GM19467 (cell line): ENCODE data around the gene PPP2R3A.

Source experiments
- ATAC-seq: cut with Tn5 transposase; IDR thresholded peaks from one replicate; pipeline ENCODE4 v1.9.1; 2021; ENCODE audit warnings: mild to moderate bottlenecking, moderate library complexity; ENCODE audit not compliant: unreplicated experiment

Gene PPP2R3A

DNA sequence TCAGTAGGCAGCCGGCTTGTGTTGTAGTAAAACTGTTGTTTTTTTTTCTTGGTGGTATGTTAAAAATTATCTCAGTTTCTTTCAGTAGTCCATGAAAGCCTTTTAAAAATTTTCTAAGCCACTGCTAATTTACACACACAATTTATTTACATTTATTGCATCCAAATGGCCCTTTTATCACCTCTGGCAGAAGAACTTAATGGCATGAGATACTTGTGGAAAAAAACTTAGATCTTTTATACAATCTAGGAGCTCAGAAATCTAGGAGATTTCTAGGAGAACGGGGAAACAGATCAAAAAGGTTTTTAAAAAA lies 1.4 kb downstream of the PPP2R3A start:
- no peak for ATAC-seq

DNA sequence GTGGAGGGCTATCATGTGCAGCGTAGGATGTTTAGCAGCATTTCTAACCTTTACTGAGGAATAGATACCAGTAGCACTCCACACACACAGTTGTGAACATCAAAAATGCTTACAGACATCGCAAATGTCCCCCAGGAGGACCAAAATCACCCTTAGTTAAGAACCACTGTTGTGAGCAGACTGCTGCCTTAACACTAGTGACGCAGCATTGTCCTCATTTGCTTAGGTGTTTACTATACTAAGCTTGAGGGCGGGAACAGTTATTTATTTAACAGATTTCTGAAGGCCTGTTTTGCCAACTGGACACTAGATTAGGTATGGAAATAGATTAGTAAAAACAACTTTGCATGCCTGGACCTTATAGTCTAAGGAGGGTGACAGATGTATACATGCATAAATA lies 2.3 kb downstream of the PPP2R3A start:
- no peak for ATAC-seq

DNA sequence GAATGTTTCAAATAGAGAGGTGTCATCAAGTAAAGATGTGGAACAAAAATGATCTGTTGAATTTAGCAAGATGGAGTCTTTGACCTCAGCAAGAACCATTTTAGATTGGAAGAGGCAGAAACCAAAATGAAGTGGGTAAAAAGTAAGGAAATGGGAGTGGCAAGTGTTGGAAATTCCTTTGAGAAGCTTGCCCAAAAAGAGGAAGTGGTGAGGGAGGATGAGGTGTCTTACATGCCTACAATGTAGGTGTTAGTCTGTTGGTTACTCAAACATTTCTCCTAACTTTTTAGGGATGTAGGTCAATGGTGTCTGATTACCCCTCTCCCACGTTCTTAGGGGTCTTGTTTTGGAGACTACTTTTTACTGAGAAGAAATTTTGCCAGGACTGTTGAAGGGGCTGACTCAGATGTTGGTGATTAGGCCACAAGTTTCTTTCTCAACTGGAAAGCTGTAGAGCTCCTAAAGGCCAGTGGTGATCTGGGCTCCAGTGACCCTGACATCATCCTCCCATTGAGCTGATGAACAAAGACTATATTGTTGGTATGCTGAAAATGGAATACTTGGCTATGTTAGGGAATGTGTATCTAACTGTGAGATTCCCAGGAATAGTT lies 5.1 kb downstream of the PPP2R3A start:
- no peak for ATAC-seq

DNA sequence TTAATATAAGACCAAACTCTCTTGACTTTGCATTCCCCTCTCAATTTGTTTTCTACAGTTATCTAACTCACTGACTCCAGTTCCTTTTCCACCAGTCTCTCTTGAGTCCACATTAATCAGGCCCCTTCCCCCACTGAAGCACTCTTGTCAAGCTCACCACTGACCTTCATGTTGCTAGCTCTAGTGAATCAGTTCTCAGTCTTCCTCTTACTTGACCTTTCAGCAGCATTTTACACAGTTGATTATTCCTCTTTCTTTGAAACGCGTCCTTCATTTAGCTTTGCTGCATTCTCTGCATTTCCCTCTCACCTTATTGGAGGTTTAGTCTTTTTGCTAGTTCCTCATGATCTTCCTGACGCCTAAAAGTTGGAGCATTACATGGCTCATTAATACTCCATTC lies 8.3 kb downstream of the PPP2R3A start:
- ATAC-seq = no peak

DNA sequence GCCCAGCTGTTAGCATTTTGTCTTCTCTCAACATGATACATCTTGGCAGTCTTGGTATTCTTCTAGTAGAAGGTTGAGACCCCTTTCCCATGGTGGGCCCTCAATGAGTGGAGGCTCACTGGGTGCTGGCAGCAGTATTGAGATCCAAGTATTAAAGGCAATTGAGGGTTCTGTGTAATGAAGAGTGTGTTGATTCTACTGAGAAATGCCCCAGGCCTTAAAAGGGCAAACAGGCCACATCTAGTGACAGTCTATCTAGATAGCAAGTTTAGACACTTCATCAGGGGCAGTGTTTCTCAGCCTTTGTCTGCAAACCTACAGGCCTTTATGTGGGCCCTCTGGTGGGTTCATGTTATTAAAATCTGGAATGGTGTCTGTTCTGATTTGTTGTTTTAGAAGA lies 9.5 kb downstream of the PPP2R3A start:
- no peak for ATAC-seq

DNA sequence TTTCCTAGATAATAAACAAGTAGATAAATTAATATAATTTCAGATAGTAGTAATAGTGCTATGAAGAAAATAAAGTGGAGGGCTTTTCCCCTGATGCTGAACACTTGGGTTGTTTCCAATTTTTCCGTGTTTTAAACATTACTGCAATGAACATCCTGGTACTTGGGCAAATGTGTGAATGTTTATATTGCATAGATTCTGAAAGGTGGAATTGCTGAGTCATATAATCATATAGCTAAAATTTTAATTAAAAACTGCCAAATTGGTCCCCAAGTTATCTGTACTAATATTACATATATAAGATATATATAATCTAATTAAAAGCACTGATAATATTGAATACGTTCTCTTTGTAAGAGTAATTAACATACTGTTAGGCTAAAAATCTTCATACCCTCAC lies 10.0 kb downstream of the PPP2R3A start:
- no peak for ATAC-seq

DNA sequence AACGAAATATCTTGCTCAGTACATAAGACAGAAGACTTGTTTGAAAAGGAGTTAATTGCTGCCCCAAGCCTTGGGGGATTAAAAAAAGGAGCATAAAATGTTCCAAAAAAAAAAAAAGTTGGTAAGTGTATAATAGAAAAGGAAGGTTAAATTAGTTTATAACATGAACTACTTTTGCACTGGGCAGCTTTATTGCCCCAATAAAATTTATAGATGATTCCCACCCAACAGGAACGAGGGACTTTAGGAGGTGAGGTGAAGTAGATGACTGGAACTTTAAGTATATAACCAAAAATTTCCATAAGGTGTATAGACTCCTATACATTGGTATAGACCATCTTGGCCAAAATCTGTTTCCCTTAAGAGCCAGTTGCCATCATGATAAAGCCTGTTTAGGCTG lies 14.8 kb downstream of the PPP2R3A start:
- ATAC-seq = no peak

DNA sequence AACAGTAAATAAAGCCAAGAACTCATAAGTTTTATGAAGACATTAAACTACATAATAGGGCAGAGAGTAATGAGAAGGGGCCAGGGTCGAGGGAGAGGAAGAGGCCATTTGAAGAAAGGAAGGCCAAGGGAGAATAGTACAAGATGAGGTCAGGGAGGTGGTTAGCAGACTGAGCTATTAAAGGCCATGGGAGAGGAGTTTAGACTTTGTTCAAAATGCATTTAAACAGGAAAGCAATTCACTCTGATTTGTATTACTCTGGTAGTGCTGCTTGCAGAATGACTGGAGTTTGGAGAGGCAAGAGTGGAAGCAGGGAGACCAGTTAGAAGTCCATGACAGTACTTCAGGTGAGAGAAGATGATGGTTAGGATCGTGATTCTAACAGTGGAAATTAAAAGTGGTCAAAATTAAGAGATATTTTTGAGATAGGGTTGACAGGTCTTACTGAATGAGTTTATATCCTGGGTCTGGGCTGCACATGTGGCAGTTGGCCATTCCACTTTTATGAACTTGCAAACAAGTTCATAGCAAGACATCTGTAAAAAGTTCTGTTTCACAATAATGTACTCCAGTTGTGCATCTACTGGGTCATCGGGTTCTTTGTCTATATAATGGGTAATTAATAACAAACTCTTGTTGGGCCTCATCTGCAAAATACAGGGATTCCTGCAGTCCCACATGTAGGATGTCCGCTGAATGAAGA lies 16.3 kb downstream of the PPP2R3A start:
- no peak for ATAC-seq

DNA sequence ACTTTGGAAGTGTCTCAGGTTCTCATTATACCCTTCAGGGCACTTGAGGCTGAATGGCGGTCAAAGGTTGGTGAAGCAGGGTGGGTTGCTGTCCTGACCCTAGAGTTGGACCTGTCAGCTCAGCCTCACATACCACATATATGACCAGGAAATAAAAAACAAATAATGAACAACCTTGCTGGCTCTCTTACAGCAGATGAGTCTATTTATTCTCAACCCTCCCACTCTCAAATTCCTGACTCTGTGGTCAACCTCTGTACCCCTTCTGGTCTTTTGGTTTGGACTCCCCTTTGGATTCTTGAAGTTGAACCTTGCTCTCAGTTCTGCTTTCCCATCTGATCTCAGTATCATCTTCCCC lies 16.9 kb downstream of the PPP2R3A start:
- no peak for ATAC-seq

DNA sequence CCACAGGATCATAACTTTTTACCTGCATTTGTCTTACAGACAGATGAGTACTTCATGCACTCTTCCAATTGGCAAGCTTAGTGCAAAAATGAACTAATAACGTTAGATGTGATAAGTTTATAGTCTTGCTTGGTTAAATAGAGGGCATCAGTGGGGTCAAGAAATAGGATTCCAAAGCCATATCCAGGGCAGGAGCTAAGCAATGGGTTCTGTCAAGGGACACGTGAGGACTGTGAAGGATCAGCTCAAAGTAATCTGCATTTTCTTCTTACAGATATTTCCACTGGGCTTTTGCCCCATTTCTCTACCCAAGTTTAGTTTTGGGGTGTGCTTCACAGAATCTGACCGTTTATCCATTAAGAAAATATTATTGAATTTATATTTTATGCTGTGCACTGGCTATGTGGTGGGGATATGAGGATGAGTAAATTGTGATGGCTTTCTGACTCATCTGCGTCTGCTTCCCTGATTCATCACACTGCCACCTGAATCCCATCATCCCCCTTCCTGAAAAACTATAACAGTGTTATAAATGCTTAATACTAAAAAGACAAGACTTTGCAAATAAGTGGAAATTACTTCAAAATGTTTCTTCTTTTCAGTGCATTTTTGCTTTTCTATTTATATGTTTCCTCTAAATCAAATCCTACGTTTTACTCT lies 17.5 kb downstream of the PPP2R3A start:
- ATAC-seq = no peak

DNA sequence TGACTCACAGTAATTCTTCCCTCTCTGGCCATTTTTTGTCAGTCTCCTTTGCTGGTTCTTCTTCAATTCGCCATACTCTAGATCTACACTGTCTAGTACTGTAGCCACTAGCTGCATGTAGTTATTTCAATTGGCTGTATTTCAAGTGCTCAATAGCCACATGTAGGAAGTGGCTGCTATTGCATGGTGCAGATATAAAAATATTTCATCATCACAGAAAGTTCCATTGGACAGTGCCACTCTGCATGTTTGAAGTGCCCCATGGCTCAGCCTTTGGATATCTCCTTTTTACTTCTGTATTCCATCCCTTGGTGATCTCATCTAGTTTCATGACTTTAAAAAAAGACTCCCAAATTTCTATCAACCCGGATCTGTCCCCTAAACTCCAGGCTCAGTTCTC lies 22.1 kb downstream of the PPP2R3A start:
- no peak for ATAC-seq

DNA sequence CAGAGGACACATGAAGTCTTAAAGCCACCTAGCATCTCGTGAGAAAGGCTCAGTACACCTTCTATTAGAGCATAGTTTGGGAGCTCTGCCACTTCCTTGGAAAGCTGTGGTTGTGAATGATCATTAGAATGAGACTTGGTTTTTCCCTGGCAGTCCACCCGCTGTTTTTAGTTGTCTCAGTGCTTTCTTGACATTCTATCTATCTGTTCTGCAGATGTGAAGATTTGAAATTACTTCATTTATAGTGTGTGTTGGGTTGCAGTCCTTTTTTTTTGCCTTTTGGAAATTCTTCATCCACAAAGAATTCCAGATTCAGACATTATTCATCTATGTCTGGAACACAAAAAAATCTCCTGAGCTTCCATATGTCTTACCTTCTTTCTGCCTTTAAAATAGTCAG lies 23.7 kb downstream of the PPP2R3A start:
- ATAC-seq = no peak

DNA sequence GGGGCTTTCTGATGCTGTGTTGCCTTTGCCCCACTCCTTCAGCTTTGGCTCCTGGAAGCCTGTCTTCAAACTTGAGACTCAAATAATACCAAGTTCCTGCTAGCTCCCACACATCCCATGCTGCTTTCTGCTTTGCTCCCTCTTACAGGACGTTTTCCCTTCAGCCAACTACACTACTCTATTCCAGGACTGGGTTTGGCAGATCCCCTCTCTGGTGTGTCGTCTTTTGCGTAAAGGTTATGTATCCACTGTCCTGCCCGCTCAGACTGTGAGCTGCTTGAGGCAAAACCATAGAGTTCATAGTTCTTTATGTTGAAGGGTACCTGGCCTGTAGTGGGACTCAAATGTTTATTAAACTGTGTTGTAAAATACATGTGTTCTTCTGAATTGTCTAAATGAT lies 25.4 kb downstream of the PPP2R3A start:
- no peak for ATAC-seq

DNA sequence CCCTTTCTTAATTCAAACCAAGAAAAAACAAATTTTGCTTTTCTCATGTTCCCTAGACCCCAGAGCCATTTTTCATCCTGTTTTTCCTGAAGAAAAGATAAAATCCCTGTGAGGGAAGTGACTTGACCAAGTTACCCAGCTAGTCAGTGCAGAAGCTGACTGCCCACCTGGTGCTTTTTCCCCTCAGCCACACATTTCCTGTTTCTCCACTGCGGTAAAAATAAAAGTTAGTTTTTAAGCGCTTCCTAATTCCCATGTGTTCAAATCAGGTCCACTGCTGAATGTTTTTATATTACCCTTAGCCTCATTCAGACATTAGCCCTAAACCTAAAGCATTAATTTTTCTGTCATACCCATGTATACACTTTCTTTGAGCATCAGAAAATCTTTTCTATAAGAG lies 26.1 kb downstream of the PPP2R3A start:
- ATAC-seq = no peak

DNA sequence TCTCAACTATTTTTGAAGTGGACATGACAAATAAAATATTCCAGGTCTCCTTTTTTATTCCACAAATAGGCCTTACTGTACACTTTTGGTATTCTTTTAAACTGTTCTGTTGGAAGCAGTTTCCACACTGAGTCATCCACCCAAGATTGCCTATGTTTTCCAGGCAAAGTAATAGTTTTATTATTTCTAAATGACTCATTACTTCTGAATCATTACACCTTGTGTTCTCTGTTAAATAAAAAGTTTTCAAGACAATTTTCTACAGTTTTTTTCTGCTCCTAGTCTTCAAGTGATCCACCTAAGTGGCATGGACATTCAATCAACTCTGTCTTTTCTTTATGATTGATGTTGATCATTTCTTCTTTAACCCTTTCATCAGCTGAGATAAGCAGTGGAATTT lies 26.5 kb downstream of the PPP2R3A start:
- no peak for ATAC-seq

DNA sequence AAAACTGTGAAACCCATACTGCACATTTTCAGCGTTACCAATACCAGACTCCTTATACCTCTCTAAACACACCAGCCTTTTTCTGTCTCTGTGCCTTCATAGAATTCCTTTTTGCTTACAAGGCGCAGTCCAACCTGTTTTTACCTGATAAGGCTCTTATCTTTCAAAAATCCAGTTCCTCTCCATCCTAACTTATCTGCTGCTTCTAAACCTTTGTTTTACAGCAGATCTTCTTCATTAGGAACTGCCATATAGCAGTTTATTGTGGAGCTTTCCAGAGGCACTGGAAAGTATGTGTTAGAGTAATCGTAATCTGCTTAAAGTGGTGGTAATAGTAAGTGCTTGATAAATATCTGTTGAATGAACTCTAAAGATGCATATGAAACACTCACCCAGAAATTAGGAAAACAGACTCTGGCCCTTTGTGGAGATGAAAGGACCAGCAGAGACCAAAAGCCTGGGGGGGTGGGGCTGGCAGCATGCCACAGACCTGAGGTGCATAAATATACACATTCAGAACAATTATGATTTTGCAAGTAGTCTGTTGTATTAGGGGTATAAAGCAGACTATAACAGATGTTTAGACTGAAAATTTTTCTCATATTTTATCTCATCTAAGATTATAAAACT lies 29.3 kb downstream of the PPP2R3A start:
- no peak for ATAC-seq

DNA sequence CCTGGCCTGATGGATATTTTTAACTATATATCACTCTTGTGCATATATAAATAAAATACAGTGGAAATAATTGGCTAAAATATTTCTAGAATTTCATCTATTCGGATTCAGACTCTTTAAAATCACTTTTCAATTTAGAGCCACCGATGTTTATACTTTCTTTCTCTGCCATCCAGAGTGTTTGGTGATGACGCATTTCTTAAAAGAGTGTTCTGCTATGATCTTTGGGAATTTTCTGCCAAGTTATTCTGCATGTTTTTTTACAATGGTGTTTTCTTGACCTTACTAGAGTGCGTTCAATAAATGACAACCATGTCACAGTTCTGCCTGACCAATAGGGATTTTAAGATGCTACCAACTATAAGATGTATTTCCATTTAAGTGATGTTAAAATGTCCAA lies 30.2 kb downstream of the PPP2R3A start:
- ATAC-seq = no peak

DNA sequence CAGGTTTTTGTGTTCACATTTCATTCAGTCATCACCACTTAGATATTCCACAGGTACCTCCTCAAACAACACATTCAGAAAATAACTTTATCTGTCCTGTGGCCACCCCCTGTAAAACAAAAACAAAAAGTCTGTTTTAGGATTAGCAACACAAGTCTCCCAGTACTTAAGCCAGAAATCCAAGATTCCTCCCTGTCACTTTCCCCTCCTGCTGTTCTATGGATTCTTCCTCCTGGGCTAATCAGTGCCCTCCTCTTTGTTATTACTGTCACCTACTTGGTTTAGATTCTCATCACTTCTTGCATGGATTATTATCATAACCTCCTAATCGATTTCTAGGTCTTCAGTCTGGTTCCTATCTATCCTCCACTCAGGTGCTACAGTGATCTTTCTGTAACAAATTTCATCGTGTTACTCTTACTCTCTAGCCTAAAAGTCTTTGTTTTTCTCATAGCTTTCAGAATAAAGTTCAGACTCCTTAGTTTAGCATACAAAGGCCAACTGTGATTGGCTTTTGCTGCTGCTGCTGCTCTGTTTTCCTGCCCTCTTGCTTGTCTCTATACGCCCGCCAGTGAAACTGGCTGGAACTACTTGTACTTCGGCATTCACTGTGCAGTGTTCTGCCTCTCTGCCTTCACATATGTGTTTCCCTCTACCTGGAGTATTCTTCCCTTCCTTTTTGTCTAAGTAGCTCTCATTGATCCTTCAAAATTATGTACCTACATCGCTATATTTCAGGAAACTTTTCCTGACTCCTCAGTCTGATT lies 32.2 kb downstream of the PPP2R3A start:
- no peak for ATAC-seq

DNA sequence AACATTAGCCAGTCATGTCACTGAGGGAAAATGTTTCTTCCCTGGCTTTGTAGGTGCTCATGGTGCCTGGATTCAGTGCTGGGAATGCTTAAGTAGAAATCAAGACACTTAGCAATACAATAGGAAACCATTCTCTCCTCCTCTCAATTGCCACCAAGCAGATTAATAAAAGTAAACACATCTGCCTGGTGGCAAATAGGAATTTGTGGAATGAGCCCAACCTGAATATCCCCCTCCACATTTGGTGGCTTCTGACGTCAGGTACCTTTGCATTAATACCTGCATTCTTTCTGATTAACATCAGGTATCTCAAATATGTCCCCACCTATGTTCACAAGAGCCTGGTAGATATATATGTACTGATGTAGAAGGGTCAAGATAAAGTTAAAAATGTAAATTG lies 42.7 kb downstream of the PPP2R3A start:
- ATAC-seq = no peak

DNA sequence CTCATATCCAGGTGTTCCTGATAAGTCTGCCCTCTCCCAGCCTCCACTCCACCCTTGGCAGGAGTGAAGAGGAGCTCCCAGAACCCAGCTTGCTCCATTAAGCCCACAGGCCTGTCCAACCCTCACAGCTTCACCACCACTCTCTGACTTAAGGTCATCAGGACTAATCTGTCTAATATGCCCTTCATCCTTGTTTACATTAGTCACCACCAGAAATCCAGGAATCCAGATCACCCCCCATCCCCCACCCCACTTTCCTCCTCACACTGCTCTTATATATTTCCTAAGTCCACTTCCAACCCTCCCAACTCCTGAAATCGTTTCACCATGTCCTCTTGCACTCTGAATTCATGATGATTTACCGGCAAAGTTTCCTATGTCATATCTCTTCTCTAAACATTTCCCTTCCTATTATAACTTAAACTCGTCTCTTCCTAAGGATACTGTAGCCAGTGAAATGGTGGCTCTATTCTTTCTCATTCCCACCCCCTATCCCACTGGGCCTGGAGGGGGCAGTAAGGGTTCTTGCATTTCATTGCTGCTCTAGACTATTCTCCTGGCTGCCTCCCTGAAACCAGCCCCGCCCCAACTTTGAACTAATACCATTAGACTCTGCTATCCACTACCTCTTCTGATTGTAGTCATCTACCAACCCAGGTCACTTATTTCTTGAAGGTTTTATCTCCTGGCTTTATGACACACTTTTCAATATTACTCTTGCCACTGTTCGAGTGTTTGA lies 43.4 kb downstream of the PPP2R3A start:
- no peak for ATAC-seq

DNA sequence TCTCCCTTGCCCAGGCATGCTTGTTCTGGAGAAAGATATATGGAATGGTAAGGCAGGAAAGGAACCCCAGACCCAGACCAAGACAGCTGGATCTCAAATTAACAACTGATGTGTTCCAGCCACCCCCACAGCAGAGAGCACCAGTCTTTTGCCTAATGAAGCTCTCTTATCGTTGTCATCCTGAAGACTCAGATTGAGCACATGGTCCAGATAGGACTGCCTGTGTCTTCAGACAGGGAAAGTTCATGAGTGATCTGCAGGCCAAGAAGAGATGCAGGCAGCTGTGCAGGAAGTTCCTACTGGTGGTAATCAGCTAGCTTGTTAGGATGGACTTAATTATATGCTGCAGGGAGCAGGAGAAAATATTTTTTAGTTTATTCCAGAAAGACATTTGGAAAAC lies 53.3 kb downstream of the PPP2R3A start:
- no peak for ATAC-seq
